IMR-90 (cell line): ENCODE results near the gene NEMF. TPM values are rescaled to one million over a fixed set of nuclear protein-coding genes. Genes with fewer than 3 reads are reported as not detected.
A peak's percentile ranks its signal among the peaks of the same experiment; 100 is the strongest.

Experiments used
- ATAC-seq: fragments of 200-7000 bp; cut with Tn5 transposase; 2 replicates; pipeline ENCODE4 v1.9.1; 2020; ENCODE audit warnings: low read depth, mild to moderate bottlenecking, moderate library complexity
- BruUV-seq: library from RNA; stranded (reverse); fragments of 400-500 nt; replicated peaks from 2 replicates; lab custom pipeline; 2021; lab: Mats Ljungman, UMichigan
- CTCF ChIA-PET: fragments of 300-600 bp; formaldehyde crosslinking; extraction: SDS; loops from one replicate; lab custom pipeline; 2021; ENCODE audit warnings: antibody characterized with exemption; lab: Yijun Ruan, JAX
- POLR2A ChIA-PET: fragments of 300-600 bp; sonication (Branson Sonifier 250); formaldehyde crosslinking; loops from one replicate; lab custom pipeline; 2022; ENCODE audit warnings: antibody characterized with exemption; ENCODE audit not compliant: unreplicated experiment; lab: Charles Lee
- DNase-seq: peaks from one replicate; pipeline ENCODE4 v3.0.0; 2013
- H2AFZ ChIP-seq: replicated peaks from 2 replicates; pipeline ENCODE3; 2013; ENCODE audit warnings: low read length, mild to moderate bottlenecking; ENCODE audit not compliant: poor library complexity
- H2AK5ac ChIP-seq: 2 replicates; pipeline ENCODE4 v1.6.1; 2013; ENCODE audit warnings: low read depth, low read length, inconsistent platforms
- H2AK9ac ChIP-seq: replicated peaks from 2 replicates; pipeline ENCODE3; 2013; ENCODE audit warnings: mild to moderate bottlenecking, low read depth, low read length, moderate library complexity; ENCODE audit not compliant: poor library complexity
- H2BK120ac ChIP-seq: 2 replicates; pipeline ENCODE4 v1.6.1; 2013; ENCODE audit warnings: low read depth, low read length, inconsistent platforms
- H2BK15ac ChIP-seq: 3 replicates; pipeline ENCODE4 v1.6.1; 2013; ENCODE audit warnings: low read depth, low read length, inconsistent platforms
- H2BK20ac ChIP-seq: 2 replicates; pipeline ENCODE4 v1.6.1; 2013; ENCODE audit warnings: low read depth, mild to moderate bottlenecking, inconsistent platforms, low read length, moderate library complexity
- H2BK5ac ChIP-seq: 2 replicates; pipeline ENCODE4 v1.6.1; 2013; ENCODE audit warnings: mild to moderate bottlenecking, low read depth, low read length, inconsistent platforms; ENCODE audit not compliant: poor library complexity, severe bottlenecking
- H3K14ac ChIP-seq: replicated peaks from 2 replicates; pipeline ENCODE4 v1.6.1; 2013; ENCODE audit warnings: low read depth, low read length, inconsistent platforms
- H3K18ac ChIP-seq: 2 replicates; pipeline ENCODE4 v1.6.1; 2013; ENCODE audit warnings: low read depth, low read length, control low read depth
- H3K23ac ChIP-seq: 2 replicates; pipeline ENCODE4 v1.6.1; 2013; ENCODE audit warnings: low read depth, low read length, inconsistent platforms
- H3K27ac ChIP-seq: 2 replicates; pipeline ENCODE4 v1.5.1; 2013; ENCODE audit warnings: mild to moderate bottlenecking, control low read depth, low read length; ENCODE audit not compliant: insufficient read depth
- H3K27me3 ChIP-seq: 2 replicates; pipeline ENCODE4 v1.6.1; 2013; ENCODE audit warnings: low read length; ENCODE audit not compliant: control insufficient read depth, insufficient read depth
- H3K36me3 ChIP-seq: 2 replicates; pipeline ENCODE4 v1.6.1; 2013; ENCODE audit warnings: low read length, mixed read lengths; ENCODE audit not compliant: control insufficient read depth, insufficient read depth
- H3K4ac ChIP-seq: 2 replicates; pipeline ENCODE4 v1.6.1; 2013; ENCODE audit warnings: low read depth, low read length, inconsistent platforms
- H3K4me1 ChIP-seq: 2 replicates; pipeline ENCODE4 v1.6.1; 2013; ENCODE audit warnings: low read length, mixed read lengths; ENCODE audit not compliant: control insufficient read depth, insufficient read depth
- H3K4me2 ChIP-seq: 2 replicates; pipeline ENCODE4 v1.6.1; 2013; ENCODE audit warnings: low read depth, mild to moderate bottlenecking, control low read depth, low read length, moderate library complexity
- H3K4me3 ChIP-seq: 2 replicates; pipeline ENCODE4 v1.5.1; 2013; ENCODE audit warnings: low read depth, mild to moderate bottlenecking, control low read depth, low read length, moderate library complexity; ENCODE audit not compliant: insufficient read depth
- H3K56ac ChIP-seq: 2 replicates; pipeline ENCODE4 v1.6.1; 2013; ENCODE audit warnings: low read length, inconsistent platforms; ENCODE audit not compliant: insufficient read depth; ENCODE audit errors: extremely low read depth
- H3K79me1 ChIP-seq, 2 experiments: 2 replicates each; pipeline ENCODE4 v1.6.1; 2013; ENCODE audit warnings: low read length in 2 of 2, inconsistent platforms in 1 of 2, low read depth in 1 of 2
- H3K9ac ChIP-seq: 2 replicates; pipeline ENCODE4 v1.6.1; 2013; ENCODE audit warnings: low read depth, low read length, control low read depth
- H3K9me1 ChIP-seq: 2 replicates; pipeline ENCODE4 v1.6.1; 2013; ENCODE audit warnings: low read length, inconsistent platforms; ENCODE audit not compliant: insufficient read depth
- H3K9me3 ChIP-seq: 2 replicates; pipeline ENCODE4 v1.6.1; 2013; ENCODE audit warnings: low read length; ENCODE audit not compliant: control insufficient read depth, insufficient read depth
- H4K20me1 ChIP-seq: 2 replicates; pipeline ENCODE4 v1.6.1; 2013; ENCODE audit warnings: low read length, inconsistent platforms; ENCODE audit not compliant: insufficient read depth
- H4K5ac ChIP-seq: 2 replicates; pipeline ENCODE4 v1.6.1; 2013; ENCODE audit warnings: mild to moderate bottlenecking, low read depth, low read length, control low read depth
- H4K8ac ChIP-seq, 2 experiments: 2 replicates each; pipeline ENCODE4 v1.6.1; 2013; ENCODE audit warnings: low read depth in 2 of 2, low read length in 2 of 2, control low read depth in 1 of 2, inconsistent platforms in 1 of 2
- H4K91ac ChIP-seq: 2 replicates; pipeline ENCODE4 v1.6.1; 2013; ENCODE audit warnings: low read depth, low read length, inconsistent platforms; ENCODE audit not compliant: insufficient read depth
- CEBPB ChIP-seq: IDR thresholded peaks from 2 replicates; pipeline ENCODE4 v1.6.1; 2012; ENCODE audit warnings: low read depth, low read length, improper control_type of control experiment
- CHD1 ChIP-seq: IDR thresholded peaks from 2 replicates; pipeline ENCODE4 v1.6.1; 2012; ENCODE audit warnings: low read depth, low read length, improper control_type of control experiment
- CTCF ChIP-seq: conservative IDR thresholded peaks from 2 replicates; pipeline ENCODE4 v1.5.1; 2012; ENCODE audit warnings: mild to moderate bottlenecking, low read depth, low read length, improper control_type of control experiment
- MAFK ChIP-seq: IDR thresholded peaks from 2 replicates; pipeline ENCODE4 v1.6.1; 2012; ENCODE audit warnings: low read depth, low read length, improper control_type of control experiment
- MAZ ChIP-seq: IDR thresholded peaks from 2 replicates; pipeline ENCODE4 v1.6.1; 2012; ENCODE audit warnings: low read depth, mild to moderate bottlenecking, low read length, improper control_type of control experiment, moderate library complexity, borderline replicate concordance
- MXI1 ChIP-seq: IDR thresholded peaks from 2 replicates; pipeline ENCODE4 v1.6.1; 2012; ENCODE audit warnings: low read depth, mild to moderate bottlenecking, low read length, moderate library complexity, borderline replicate concordance
- NFE2L2 ChIP-seq: fragments of 150-350 bp; IDR thresholded peaks from 2 replicates; pipeline ENCODE4 v1.6.1; 2016; ENCODE audit warnings: low read depth, mild to moderate bottlenecking, low read length
- POLR2A ChIP-seq: IDR thresholded peaks from 2 replicates; pipeline ENCODE4 v1.6.1; 2012; ENCODE audit warnings: mild to moderate bottlenecking, low read depth, low read length
- RAD21 ChIP-seq: IDR thresholded peaks from 2 replicates; pipeline ENCODE4 v1.6.1; 2012; ENCODE audit warnings: low read length, improper control_type of control experiment
- SMC3 ChIP-seq: fragments of 150-350 bp; IDR thresholded peaks from 2 replicates; pipeline ENCODE4 v1.6.1; 2016; ENCODE audit warnings: low read depth, mild to moderate bottlenecking, antibody characterized with exemption, low read length, moderate library complexity
- USF2 ChIP-seq: fragments of 150-350 bp; IDR thresholded peaks from 2 replicates; pipeline ENCODE4 v1.6.1; 2017; ENCODE audit warnings: mild to moderate bottlenecking, antibody characterized with exemption, low read length, low read depth
- WGBS, 2 experiments: methylation state at CpG; one replicate each; pipeline versions ENCODE4 v1.1.5 to v1.1.7; 2013; ENCODE audit warnings: missing lambda C conversion rate in 2 of 2; ENCODE audit not compliant: insufficient read length in 1 of 2; ENCODE audit errors: extremely low coverage in 2 of 2; 5-methylcytosine and 5-hydroxymethylcytosine counted together
- dilution Hi-C: fragments of 300-500 bp; cut with HindIII; formaldehyde crosslinking; loops from one replicate; pipeline ENCODE4 v1.14.3; 2018; ENCODE audit warnings: low sequenced_read_pairs; ENCODE audit not compliant: unreplicated experiment
- in situ Hi-C: fragments of 300-500 bp; cut with MboI; formaldehyde crosslinking; loops from 3 replicates; pipeline ENCODE4 v1.14.3; 2019; ENCODE audit warnings: low sequenced_read_pairs, inconsistent platforms, mixed read lengths
- intact Hi-C: fragments of 100-400 bp; cut with micrococcal nuclease; formaldehyde crosslinking; loops from 2 replicates; pipeline ENCODE4 v1.10.0; 2022
- polyA plus RNA-seq, 3 experiments: library from polyadenylated mRNA; depleted of rRNA; stranded (reverse); fragments of >200 nt; gene quantifications; 2 replicates each; pipeline ENCODE4 v1.2.3, GENCODE V29; 2012; ENCODE audit warnings: low replicate concordance in 1 of 3
- total RNA-seq: library from RNA; depleted of rRNA; stranded (reverse); fragments of >200 nt; gene quantifications from 2 replicates; pipeline ENCODE4 v1.2.3, GENCODE V29; 2012

The NEMF gene
- total and polyA plus RNA-seq, 2 of the 4 experiments (the other 2 are of a cell fraction), result 19.5 to 30.5 TPM

- WGBS, 2 experiments, result 5% methylated on average over 24 of the region's 57 CpGs; no CpG with 5 or more reads in 1 of the 2 experiments
- peak overlapping the region; percentile 51 for H2BK20ac ChIP-seq
- peak overlapping the region; percentile 93 for H2AFZ ChIP-seq
- H3K27ac ChIP-seq, result peak overlapping the region; percentile 77
- peak overlapping the region; percentile 86 for H3K9ac ChIP-seq
- H3K27me3 ChIP-seq, result no peaks in the 10 kb centered on the region
- peak overlapping the region; percentile 93 for H3K23ac ChIP-seq
- H4K8ac ChIP-seq, result peak overlapping the region; percentile 84 to 88
- H4K5ac ChIP-seq, result peak overlapping the region; percentile 99
- dilution Hi-C loops (loop anchor here (25.0 kb wide), 1 partner anchor 119 kb away; no protein-coding TSS in a partner anchor), intact Hi-C loops (loop anchor here (5.0 kb wide), 2 partner anchors 104 to 194 kb away; no protein-coding TSS in a partner anchor), in situ Hi-C loops (loop anchor here (5.0 to 10.0 kb wide), 2 partner anchors 224 to 657 kb away; no protein-coding TSS in a partner anchor)
- no peaks in the 10 kb centered on the region for H3K9me3 ChIP-seq
- H2AK5ac ChIP-seq, result peak overlapping the region; percentile 87
- H3K4me1 ChIP-seq, result peaks cover 5% of the 10 kb centered on the region
- peak overlapping the region; percentile 42 for H4K91ac ChIP-seq
- no peaks in the 10 kb centered on the region for H4K20me1 ChIP-seq
- ChIA-PET CTCF (interaction anchor here (0.6 to 1.1 kb wide), 6 partner anchors 14 to 971 kb away, joined by 3 to 5 read pairs (median 3); partner anchors contain the start of gene NEMF), POLR2A (interaction anchor here (0.8 kb wide), 1 partner anchor 249 kb away, joined by 3 read pairs; the partner anchor contains the start of gene VCPKMT)
- peak overlapping the region; percentile 95 for H3K4ac ChIP-seq
- ATAC-seq, result peak; percentile 98
- H3K9me1 ChIP-seq, result peaks cover 2% of the 10 kb centered on the region; the same call in 1 of the 2 replicates
- H3K4me2 ChIP-seq, result peak overlapping the region; percentile 99
- H2BK15ac ChIP-seq, result peak overlapping the region; percentile 1; the same call in 1 of the 3 replicates
- no peaks in the 10 kb centered on the region for H3K36me3 ChIP-seq
- DNase-seq, result peak; percentile 83
- no TSS peak for BruUV-seq
- H3K79me1 ChIP-seq, result peaks cover 9 to 28% of the 10 kb centered on the region in 2 experiments; a peak in 3 of 4 replicates
- peak overlapping the region; percentile 96 for H3K14ac ChIP-seq
- H2BK5ac ChIP-seq, result peak overlapping the region; percentile 73
- peak overlapping the region; percentile 59 for H2BK120ac ChIP-seq
- H3K18ac ChIP-seq, result peak overlapping the region; percentile 91
- H3K4me3 ChIP-seq, result peak overlapping the region; percentile 69
- peak overlapping the region; percentile 80 for H3K56ac ChIP-seq
- peak overlapping the region; percentile 90 for H2AK9ac ChIP-seq
- TF ChIP-seq CTCF (no peak; the same call in 1 of the 2 replicates), CHD1 (no peak), NFE2L2 (no peak), SMC3 (peak; percentile 6; the same call in 1 of the 2 replicates), CEBPB (no peak), MAZ (peak; percentile 65; the same call in 1 of the 2 replicates), MXI1 (peak; percentile 55; the same call in 1 of the 2 replicates), MAFK (no peak), POLR2A (peak; percentile 57; the same call in 1 of the 2 replicates), USF2 (peak; percentile 20; the same call in 1 of the 2 replicates), RAD21 (peak; percentile 27; the same call in 1 of the 2 replicates)
These were observed 15.5 kb upstream of the NEMF start for GRCh38 chr14:49867831-49868719.
